Gastrocnemius medialis (tissue), 4 donors: ENCODE results near the gene AOC2.

Experiments
- POLR2A ChIP-seq, 2 donors: fragments of 450-650 bp; IDR thresholded peaks; one replicate each; pipeline ENCODE4 v1.6.1; 2017; ENCODE audit warnings: antibody characterized with exemption in 2 of 2, mild to moderate bottlenecking in 2 of 2, moderate library complexity in 2 of 2
- TF ChIP-seq, protein P1 (sequence below), 5 experiments: fragments of 450-650 bp in 3 of 5; fragments of 200-600 bp in 2 of 5; sonication (generic) in 2 of 5; IDR thresholded peaks in 4 of 5; conservative IDR thresholded peaks in 1 of 5; 1 replicate in 4 of 5; 2 replicates in 1 of 5; pipeline ENCODE4 v1.5.1; 2016 to 2019; ENCODE audit warnings: antibody characterized with exemption in 5 of 5, mild to moderate bottlenecking in 3 of 5, moderate library complexity in 3 of 5

DNA sequence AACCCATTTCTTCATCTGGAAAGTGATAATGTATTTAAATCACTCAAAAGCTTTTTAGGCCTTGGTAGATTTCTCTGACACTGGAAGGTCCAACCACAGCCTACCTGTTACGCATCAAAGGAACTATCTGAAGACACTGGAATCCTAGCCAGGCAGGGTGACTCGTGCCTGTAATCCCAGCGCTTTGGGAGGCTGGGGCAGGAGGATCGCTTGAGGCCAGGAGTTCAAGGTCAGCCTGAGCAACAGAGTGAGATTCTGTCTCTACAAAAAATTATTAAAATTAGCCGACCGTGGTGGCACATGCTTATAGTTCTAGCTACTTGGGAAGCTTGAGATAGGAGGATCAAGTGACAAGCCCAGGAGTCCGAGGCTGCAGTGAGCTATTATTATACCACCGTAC is 37.8 kb downstream of the AOC2 start:
- TF ChIP-seq POLR2A (IDR thresholded peaks at IDR 0.05): no peak
- TF ChIP-seq, protein P1, sequence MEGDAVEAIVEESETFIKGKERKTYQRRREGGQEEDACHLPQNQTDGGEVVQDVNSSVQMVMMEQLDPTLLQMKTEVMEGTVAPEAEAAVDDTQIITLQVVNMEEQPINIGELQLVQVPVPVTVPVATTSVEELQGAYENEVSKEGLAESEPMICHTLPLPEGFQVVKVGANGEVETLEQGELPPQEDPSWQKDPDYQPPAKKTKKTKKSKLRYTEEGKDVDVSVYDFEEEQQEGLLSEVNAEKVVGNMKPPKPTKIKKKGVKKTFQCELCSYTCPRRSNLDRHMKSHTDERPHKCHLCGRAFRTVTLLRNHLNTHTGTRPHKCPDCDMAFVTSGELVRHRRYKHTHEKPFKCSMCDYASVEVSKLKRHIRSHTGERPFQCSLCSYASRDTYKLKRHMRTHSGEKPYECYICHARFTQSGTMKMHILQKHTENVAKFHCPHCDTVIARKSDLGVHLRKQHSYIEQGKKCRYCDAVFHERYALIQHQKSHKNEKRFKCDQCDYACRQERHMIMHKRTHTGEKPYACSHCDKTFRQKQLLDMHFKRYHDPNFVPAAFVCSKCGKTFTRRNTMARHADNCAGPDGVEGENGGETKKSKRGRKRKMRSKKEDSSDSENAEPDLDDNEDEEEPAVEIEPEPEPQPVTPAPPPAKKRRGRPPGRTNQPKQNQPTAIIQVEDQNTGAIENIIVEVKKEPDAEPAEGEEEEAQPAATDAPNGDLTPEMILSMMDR (IDR thresholded peaks at IDR 0.05 in 4 of 5, conservative IDR thresholded peaks at IDR 0.05 in 1 of 5): no peak
